A172 (cell line): ENCODE data around the gene CFAP97D2. TPM values are rescaled to one million over a fixed set of nuclear protein-coding genes. Genes with fewer than 3 reads are reported as not detected.
"Not testable (repeated sequence)": the region's sequence is repeated elsewhere in the genome, so short reads cannot be mapped to it uniquely, and the experiment has no call there.

ENCODE experiments used
- DNase-seq: peaks from one replicate; pipeline ENCODE4 v3.0.0-alpha.2; 2015; ENCODE audit warnings: low spot score
- total RNA-seq: library from RNA; depleted of rRNA; stranded (reverse); fragments of >200 nt; shearing (Covaris generic); gene quantifications from 2 replicates; pipeline ENCODE4 v1.2.3, GENCODE V29; 2014; rRNA removed

Gene CFAP97D2
- not detected in 2 replicates for total RNA-seq

GRCh38 chr13:114179087-114179658, at the start of gene CFAP97D2:
TSS of gene CFAP97D2 (plus strand) at chr13:114179257. CDS start at chr13:114179331, 74 bp downstream.
- DNase-seq, result no peak

- DNase-seq, result no peak
Measured at GRCh38 chr13:114129649-114130062, 49.4 kb upstream of the CFAP97D2 start.

- DNase-seq, result no peak
Measured at GRCh38 chr13:114130131-114130836, 48.8 kb upstream of the CFAP97D2 start.

- DNase-seq, result peak; percentile 86
Measured at GRCh38 chr13:114130837-114131582, 48.0 kb upstream of the CFAP97D2 start.

GRCh38 chr13:114131583-114132418, 47.3 kb upstream of the CFAP97D2 start:
- DNase-seq, result no peak

GRCh38 chr13:114132419-114133121, 46.5 kb upstream of the CFAP97D2 start, which contains the start of gene RASA3:
TSS of gene RASA3 (minus strand) at chr13:114132623. CDS start at chr13:114132489, 134 bp downstream.
- peak; percentile 57 for DNase-seq

- not testable (repeated sequence) for DNase-seq
Measured at GRCh38 chr13:114133126-114133525, 45.9 kb upstream of the CFAP97D2 start.

- not testable (repeated sequence) for DNase-seq
Measured at GRCh38 chr13:114133552-114133951, 45.5 kb upstream of the CFAP97D2 start.

GRCh38 chr13:114134111-114134943, 44.7 kb upstream of the CFAP97D2 start:
- no peak for DNase-seq

- no peak for DNase-seq
Measured at GRCh38 chr13:114134944-114135610, 44.0 kb upstream of the CFAP97D2 start.

- no peak for DNase-seq
Measured at GRCh38 chr13:114135731-114136171, 43.3 kb upstream of the CFAP97D2 start.

- no peak for DNase-seq
Measured at GRCh38 chr13:114136576-114136975, 42.5 kb upstream of the CFAP97D2 start.

- no peak for DNase-seq
Measured at GRCh38 chr13:114140131-114140905, 38.7 kb upstream of the CFAP97D2 start.

GRCh38 chr13:114140906-114141250, 38.2 kb upstream of the CFAP97D2 start:
- no peak for DNase-seq

GRCh38 chr13:114141261-114141996, 37.6 kb upstream of the CFAP97D2 start:
- DNase-seq, result no peak

- DNase-seq, result no peak
Measured at GRCh38 chr13:114142137-114142550, 36.9 kb upstream of the CFAP97D2 start.

GRCh38 chr13:114142640-114143490, 36.2 kb upstream of the CFAP97D2 start:
- DNase-seq, result no peak
